GM23338 (cell line): ENCODE data around the gene ITGB3BP. TPM values are rescaled to one million over a fixed set of nuclear protein-coding genes. Genes with fewer than 3 reads are reported as not detected.

Source experiments
- ATAC-seq: fragments of 200-7000 bp; cut with Tn5 transposase; 3 replicates; pipeline ENCODE4 v1.9.1; 2020
- DNase-seq: peaks from one replicate; pipeline ENCODE4 v3.0.0-alpha.2; 2015; ENCODE audit warnings: low spot score
- H2AFZ ChIP-seq: fragments of 200-600 bp; sonication (generic); 2 replicates; pipeline ENCODE4 v1.8.0; 2016; ENCODE audit warnings: antibody characterized with exemption, mild to moderate bottlenecking, moderate library complexity
- H3F3A ChIP-seq: fragments of 200-600 bp; sonication (generic); replicated peaks from 2 replicates; pipeline ENCODE4 v1.8.0; 2017; ENCODE audit warnings: antibody characterized with exemption, mixed run types, low read depth
- H3K27ac ChIP-seq: fragments of 200-600 bp; sonication (generic); 2 replicates; pipeline ENCODE4 v1.6.1; 2016; ENCODE audit warnings: low read depth
- H3K27me3 ChIP-seq: fragments of 200-600 bp; sonication (generic); 2 replicates; pipeline ENCODE4 v1.8.0; 2016; ENCODE audit warnings: mild to moderate bottlenecking, mixed run types, moderate library complexity; ENCODE audit not compliant: insufficient read depth
- H3K36me3 ChIP-seq: fragments of 200-600 bp; sonication (generic); 2 replicates; pipeline ENCODE4 v1.8.0; 2016; ENCODE audit warnings: mild to moderate bottlenecking; ENCODE audit not compliant: insufficient read depth
- H3K4me1 ChIP-seq: fragments of 200-600 bp; sonication (generic); 2 replicates; pipeline ENCODE4 v1.8.0; 2016; ENCODE audit warnings: mild to moderate bottlenecking, moderate library complexity; ENCODE audit not compliant: insufficient read depth
- H3K4me2 ChIP-seq: fragments of 200-600 bp; sonication (generic); 2 replicates; pipeline ENCODE4 v1.7.1; 2017; ENCODE audit warnings: mixed run types
- H3K4me3 ChIP-seq: fragments of 200-600 bp; sonication (generic); 2 replicates; pipeline ENCODE4 v1.6.1; 2016; ENCODE audit warnings: mixed run types
- H3K79me2 ChIP-seq: fragments of 200-600 bp; sonication (generic); replicated peaks from 2 replicates; pipeline ENCODE4 v1.8.0; 2017; ENCODE audit warnings: mild to moderate bottlenecking; ENCODE audit not compliant: insufficient read depth
- H3K9me2 ChIP-seq: fragments of 200-600 bp; sonication (generic); 2 replicates; pipeline ENCODE4 v1.8.0; 2017; ENCODE audit not compliant: insufficient read depth
- H4K20me1 ChIP-seq: fragments of 200-600 bp; sonication (generic); replicated peaks from 2 replicates; pipeline ENCODE4 v1.8.0; 2017; ENCODE audit warnings: mild to moderate bottlenecking; ENCODE audit not compliant: insufficient read depth
- H3K27ac Mint-ChIP-seq: 2 replicates; pipeline ENCODE4 v1.8.0; 2020; ENCODE audit warnings: inconsistent platforms, mild to moderate bottlenecking, moderate library complexity, mixed read lengths
- H3K27me3 Mint-ChIP-seq: 3 replicates; pipeline ENCODE4 v1.8.0; 2022; ENCODE audit warnings: low read depth, mild to moderate bottlenecking, moderate library complexity, mixed read lengths, inconsistent platforms; ENCODE audit not compliant: insufficient read depth, poor library complexity
- H3K36me3 Mint-ChIP-seq: 3 replicates; pipeline ENCODE4 v1.8.0; 2021; ENCODE audit warnings: low read depth, mild to moderate bottlenecking, inconsistent platforms, moderate library complexity, mixed read lengths
- H3K4me1 Mint-ChIP-seq: 3 replicates; pipeline ENCODE4 v1.8.0; 2020; ENCODE audit warnings: mild to moderate bottlenecking, inconsistent platforms, mixed read lengths
- H3K4me3 Mint-ChIP-seq: 3 replicates; pipeline ENCODE4 v1.8.0; 2021; ENCODE audit warnings: moderate library complexity, mild to moderate bottlenecking, inconsistent platforms, mixed read lengths
- H3K9me3 Mint-ChIP-seq: 3 replicates; pipeline ENCODE4 v1.8.0; 2020; ENCODE audit warnings: moderate library complexity, mild to moderate bottlenecking, inconsistent platforms, mixed read lengths
- ETS1 ChIP-seq: IDR thresholded peaks from 2 replicates; pipeline ENCODE4 v1.6.1; 2016; ENCODE audit warnings: antibody characterized with exemption
- EZH2 ChIP-seq: fragments of 200-600 bp; sonication (generic); IDR thresholded peaks from one replicate; pipeline ENCODE4 v1.8.0; 2017; ENCODE audit warnings: antibody characterized with exemption, mild to moderate bottlenecking, low read depth; ENCODE audit not compliant: unreplicated experiment
- EZH2phosphoT487 ChIP-seq: fragments of 200-600 bp; sonication (generic); IDR thresholded peaks from one replicate; pipeline ENCODE4 v1.8.1; 2018; ENCODE audit warnings: antibody characterized with exemption; ENCODE audit not compliant: unreplicated experiment
- NANOG ChIP-seq: IDR thresholded peaks from 2 replicates; pipeline ENCODE4 v1.6.1; 2016; ENCODE audit warnings: antibody characterized with exemption, borderline replicate concordance
- REST ChIP-seq: IDR thresholded peaks from one replicate; pipeline ENCODE4 v1.6.1; 2018; ENCODE audit warnings: antibody characterized with exemption; ENCODE audit not compliant: unreplicated experiment
- STAT1 ChIP-seq: IDR thresholded peaks from one replicate; pipeline ENCODE4 v1.6.1; 2016; ENCODE audit warnings: antibody characterized with exemption; ENCODE audit not compliant: unreplicated experiment
- polyA plus RNA-seq: library from polyadenylated mRNA; unstranded; fragments of >200 nt; fragmentation: Nextera tagmentation; extraction: Ambion mirVana; gene quantifications from 2 replicates; pipeline ENCODE4 v1.2.1, GENCODE V29; 2016
- total RNA-seq: library from RNA; depleted of rRNA; stranded (reverse); fragments of >200 nt; shearing (Covaris generic); gene quantifications from 2 replicates; pipeline ENCODE4 v1.2.3, GENCODE V29; 2014
- TF ChIP-seq, protein P1 (sequence below): fragments of 250-450 bp; sonication (Bioruptor Pico); IDR thresholded peaks from 2 replicates; pipeline ENCODE4 v1.5.0; 2020; ENCODE audit warnings: mild to moderate bottlenecking, moderate library complexity

ITGB3BP gene
- total and polyA plus RNA-seq, 2 experiments from 2014 or later, result 49.4 to 101 TPM

- Histone ChIP-seq H3K4me3 (no peak overlapping the region), H3F3A (no peaks in the 10 kb centered on the region), H3K9me2 (no peaks in the 10 kb centered on the region), H3K79me2 (no peaks in the 10 kb centered on the region), H3K36me3 (no peaks in the 10 kb centered on the region), H3K4me2 (no peak overlapping the region), H2AFZ (no peak overlapping the region), H3K27ac (no peak overlapping the region), H3K27me3 (no peaks in the 10 kb centered on the region), H4K20me1 (no peaks in the 10 kb centered on the region), H3K4me1 (no peaks in the 10 kb centered on the region)
- H3K27ac Mint-ChIP-seq, result no peak overlapping the region
- no peaks in the 10 kb centered on the region for H3K27me3 Mint-ChIP-seq
- TF ChIP-seq STAT1 (no peak), EZH2 (no peak), REST (no peak), EZH2phosphoT487 (no peak), NANOG (no peak), ETS1 (no peak)
- TF ChIP-seq, protein P1, sequence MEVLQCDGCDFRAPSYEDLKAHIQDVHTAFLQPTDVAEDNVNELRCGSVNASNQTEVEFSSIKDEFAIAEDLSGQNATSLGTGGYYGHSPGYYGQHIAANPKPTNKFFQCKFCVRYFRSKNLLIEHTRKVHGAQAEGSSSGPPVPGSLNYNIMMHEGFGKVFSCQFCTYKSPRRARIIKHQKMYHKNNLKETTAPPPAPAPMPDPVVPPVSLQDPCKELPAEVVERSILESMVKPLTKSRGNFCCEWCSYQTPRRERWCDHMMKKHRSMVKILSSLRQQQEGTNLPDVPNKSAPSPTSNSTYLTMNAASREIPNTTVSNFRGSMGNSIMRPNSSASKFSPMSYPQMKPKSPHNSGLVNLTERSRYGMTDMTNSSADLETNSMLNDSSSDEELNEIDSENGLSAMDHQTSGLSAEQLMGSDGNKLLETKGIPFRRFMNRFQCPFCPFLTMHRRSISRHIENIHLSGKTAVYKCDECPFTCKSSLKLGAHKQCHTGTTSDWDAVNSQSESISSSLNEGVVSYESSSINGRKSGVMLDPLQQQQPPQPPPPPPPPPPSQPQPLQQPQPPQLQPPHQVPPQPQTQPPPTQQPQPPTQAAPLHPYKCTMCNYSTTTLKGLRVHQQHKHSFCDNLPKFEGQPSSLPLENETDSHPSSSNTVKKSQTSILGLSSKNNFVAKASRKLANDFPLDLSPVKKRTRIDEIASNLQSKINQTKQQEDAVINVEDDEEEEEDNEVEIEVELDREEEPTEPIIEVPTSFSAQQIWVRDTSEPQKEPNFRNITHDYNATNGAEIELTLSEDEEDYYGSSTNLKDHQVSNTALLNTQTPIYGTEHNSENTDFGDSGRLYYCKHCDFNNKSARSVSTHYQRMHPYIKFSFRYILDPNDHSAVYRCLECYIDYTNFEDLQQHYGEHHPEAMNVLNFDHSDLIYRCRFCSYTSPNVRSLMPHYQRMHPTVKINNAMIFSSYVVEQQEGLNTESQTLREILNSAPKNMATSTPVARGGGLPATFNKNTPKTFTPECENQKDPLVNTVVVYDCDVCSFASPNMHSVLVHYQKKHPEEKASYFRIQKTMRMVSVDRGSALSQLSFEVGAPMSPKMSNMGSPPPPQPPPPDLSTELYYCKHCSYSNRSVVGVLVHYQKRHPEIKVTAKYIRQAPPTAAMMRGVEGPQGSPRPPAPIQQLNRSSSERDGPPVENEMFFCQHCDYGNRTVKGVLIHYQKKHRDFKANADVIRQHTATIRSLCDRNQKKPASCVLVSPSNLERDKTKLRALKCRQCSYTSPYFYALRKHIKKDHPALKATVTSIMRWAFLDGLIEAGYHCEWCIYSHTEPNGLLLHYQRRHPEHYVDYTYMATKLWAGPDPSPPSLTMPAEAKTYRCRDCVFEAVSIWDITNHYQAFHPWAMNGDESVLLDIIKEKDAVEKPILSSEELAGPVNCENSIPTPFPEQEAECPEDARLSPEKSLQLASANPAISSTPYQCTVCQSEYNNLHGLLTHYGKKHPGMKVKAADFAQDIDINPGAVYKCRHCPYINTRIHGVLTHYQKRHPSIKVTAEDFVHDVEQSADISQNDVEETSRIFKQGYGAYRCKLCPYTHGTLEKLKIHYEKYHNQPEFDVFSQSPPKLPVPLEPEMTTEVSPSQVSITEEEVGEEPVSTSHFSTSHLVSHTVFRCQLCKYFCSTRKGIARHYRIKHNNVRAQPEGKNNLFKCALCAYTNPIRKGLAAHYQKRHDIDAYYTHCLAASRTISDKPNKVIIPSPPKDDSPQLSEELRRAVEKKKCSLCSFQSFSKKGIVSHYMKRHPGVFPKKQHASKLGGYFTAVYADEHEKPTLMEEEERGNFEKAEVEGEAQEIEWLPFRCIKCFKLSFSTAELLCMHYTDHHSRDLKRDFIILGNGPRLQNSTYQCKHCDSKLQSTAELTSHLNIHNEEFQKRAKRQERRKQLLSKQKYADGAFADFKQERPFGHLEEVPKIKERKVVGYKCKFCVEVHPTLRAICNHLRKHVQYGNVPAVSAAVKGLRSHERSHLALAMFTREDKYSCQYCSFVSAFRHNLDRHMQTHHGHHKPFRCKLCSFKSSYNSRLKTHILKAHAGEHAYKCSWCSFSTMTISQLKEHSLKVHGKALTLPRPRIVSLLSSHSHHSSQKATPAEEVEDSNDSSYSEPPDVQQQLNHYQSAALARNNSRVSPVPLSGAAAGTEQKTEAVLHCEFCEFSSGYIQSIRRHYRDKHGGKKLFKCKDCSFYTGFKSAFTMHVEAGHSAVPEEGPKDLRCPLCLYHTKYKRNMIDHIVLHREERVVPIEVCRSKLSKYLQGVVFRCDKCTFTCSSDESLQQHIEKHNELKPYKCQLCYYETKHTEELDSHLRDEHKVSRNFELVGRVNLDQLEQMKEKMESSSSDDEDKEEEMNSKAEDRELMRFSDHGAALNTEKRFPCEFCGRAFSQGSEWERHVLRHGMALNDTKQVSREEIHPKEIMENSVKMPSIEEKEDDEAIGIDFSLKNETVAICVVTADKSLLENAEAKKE (CRISPR knock-in tag), result no peak
- ATAC-seq (no peak), DNase-seq (no peak)
- H3K4me3 Mint-ChIP-seq, result no peak overlapping the region
- peaks cover 2% of the 10 kb centered on the region; the same call in 1 of the 3 replicates for H3K9me3 Mint-ChIP-seq
- H3K4me1 Mint-ChIP-seq, result no peaks in the 10 kb centered on the region
- peaks cover 24% of the 10 kb centered on the region for H3K36me3 Mint-ChIP-seq
Measured at GRCh38 chr1:63501256-63501655, 21.8 kb downstream of the ITGB3BP start.
